Measurements from ENCODE around the gene KISS1. TPM values are rescaled to one million over a fixed set of nuclear protein-coding genes. Genes with fewer than 3 reads are reported as not detected.

KISS1 gene
- total RNA-seq, 1 experiment from 2014 or later: 0.35 TPM

DNA sequence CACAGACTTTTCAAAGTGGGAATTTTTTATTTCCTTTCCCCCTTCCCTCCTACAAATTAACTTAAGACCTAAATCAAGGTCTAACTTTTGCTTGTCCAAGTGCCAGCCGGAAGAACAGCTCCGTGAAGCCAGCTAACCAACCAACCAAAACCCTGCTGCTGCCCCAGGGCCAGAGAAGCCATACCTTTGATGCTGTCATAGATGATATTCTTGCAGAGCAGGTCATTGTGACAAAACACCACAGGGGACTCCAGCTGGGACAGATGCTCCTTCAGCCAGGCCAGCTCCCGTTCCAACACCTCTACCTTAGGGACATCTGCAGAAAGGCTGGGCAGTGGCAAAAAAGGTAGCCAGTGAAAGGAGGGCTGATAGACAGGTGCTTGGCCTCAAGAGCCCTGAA lies 55.2 kb downstream of the KISS1 start:
- Mint-ChIP-seq H3K27me3 (ENCODE audit: low read depth) (peaks cover 11% of the 10 kb centered on the region), H3K36me3 (peaks cover 8% of the 10 kb centered on the region; the same call in 1 of the 2 replicates), H3K9me3 (no peaks in the 10 kb centered on the region), H3K4me1 (0 out of 2 replicates have a peak, but pooled peaks cover 2% of the 10 kb centered on the region), H3K27ac (no peak overlapping the region), H3K4me3 (no peak overlapping the region)
- no peak for DNase-seq (ENCODE audit: low spot score)
- CTCF ChIA-PET: interaction anchor here (0.6 to 1.7 kb wide), 3 partner anchors 12 to 66 kb away, joined by 3 to 10 read pairs (median 4); no protein-coding TSS in a partner anchor
- TF ChIP-seq CREB1 (CRISPR knock-in tag; IDR thresholded peaks at IDR 0.05) (no peak), RELA (CRISPR knock-in tag; IDR thresholded peaks at IDR 0.05; ENCODE audit: borderline replicate concordance) (no peak), NR3C1 (CRISPR knock-in tag; conservative IDR thresholded peaks at IDR 0.05; ENCODE audit: low read depth) (no peak), TP53 (CRISPR knock-in tag; IDR thresholded peaks at IDR 0.05) (no peak)
- TF ChIP-seq, protein P1, sequence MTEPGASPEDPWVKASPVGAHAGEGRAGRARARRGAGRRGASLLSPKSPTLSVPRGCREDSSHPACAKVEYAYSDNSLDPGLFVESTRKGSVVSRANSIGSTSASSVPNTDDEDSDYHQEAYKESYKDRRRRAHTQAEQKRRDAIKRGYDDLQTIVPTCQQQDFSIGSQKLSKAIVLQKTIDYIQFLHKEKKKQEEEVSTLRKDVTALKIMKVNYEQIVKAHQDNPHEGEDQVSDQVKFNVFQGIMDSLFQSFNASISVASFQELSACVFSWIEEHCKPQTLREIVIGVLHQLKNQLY (CRISPR knock-in tag; IDR thresholded peaks at IDR 0.05): no peak
- TF ChIP-seq, protein P2, sequence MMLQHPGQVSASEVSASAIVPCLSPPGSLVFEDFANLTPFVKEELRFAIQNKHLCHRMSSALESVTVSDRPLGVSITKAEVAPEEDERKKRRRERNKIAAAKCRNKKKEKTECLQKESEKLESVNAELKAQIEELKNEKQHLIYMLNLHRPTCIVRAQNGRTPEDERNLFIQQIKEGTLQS (CRISPR knock-in tag; conservative IDR thresholded peaks at IDR 0.05): no peak
- no peak for ATAC-seq
- POLR2A ChIA-PET: no interaction called here

Other genes with a start within 250 kb of the KISS1 start
- gene SOX13, start 123.4 kb downstream of the KISS1 start, total RNA-seq (2021): 139 to 171 TPM (median 148 TPM) in 3 replicates
- gene ETNK2, start 44.4 kb downstream of the KISS1 start, total RNA-seq (2021): 18.3 to 20.2 TPM (median 19.7 TPM) in 3 replicates
- not detected in 3 replicates for gene REN, start 30.2 kb downstream of the KISS1 start, total RNA-seq (2021)
- gene GOLT1A, start 17.5 kb upstream of the KISS1 start, total RNA-seq (2021): 6.5 to 6.7 TPM (median 6.6 TPM) in 3 replicates
- 9.2 to 11.6 TPM (median 11.0 TPM) in 3 replicates for gene PLEKHA6, start 163.4 kb upstream of the KISS1 start, total RNA-seq (2021)
- 43.7 to 47.7 TPM (median 44.6 TPM) in 3 replicates for gene PPP1R15B, start 215.3 kb upstream of the KISS1 start, total RNA-seq (2021)